Measurements from ENCODE around the gene MYO3B. TPM values are rescaled to one million over a fixed set of nuclear protein-coding genes. Genes with fewer than 3 reads are reported as not detected.

MYO3B gene
- total and polyA plus RNA-seq, 2 of the 8 experiments (the other 6 are each of a cell fraction or from before 2014, with no cell fraction given): 0.17 to 0.19 TPM

DNA sequence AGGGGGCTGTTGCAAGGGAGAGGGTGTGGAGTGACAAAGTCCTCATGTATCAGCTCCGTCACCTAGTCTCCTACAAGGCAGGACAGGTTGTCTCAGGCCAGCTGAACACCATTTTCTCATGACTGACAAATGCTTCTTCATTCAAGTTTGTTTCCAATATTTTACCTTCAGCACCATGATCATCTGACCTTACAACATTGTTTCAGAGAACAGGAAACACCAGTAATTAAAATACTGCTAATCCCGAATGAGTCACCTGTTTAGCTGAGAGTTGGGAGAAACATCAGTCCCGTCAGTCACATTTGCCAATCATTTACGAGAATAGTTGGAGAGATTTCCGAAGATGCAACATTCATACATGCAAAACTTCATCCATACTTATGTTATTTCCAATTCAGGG is 511.5 kb downstream of the MYO3B start (continued):
- TF ChIP-seq, protein P1, sequence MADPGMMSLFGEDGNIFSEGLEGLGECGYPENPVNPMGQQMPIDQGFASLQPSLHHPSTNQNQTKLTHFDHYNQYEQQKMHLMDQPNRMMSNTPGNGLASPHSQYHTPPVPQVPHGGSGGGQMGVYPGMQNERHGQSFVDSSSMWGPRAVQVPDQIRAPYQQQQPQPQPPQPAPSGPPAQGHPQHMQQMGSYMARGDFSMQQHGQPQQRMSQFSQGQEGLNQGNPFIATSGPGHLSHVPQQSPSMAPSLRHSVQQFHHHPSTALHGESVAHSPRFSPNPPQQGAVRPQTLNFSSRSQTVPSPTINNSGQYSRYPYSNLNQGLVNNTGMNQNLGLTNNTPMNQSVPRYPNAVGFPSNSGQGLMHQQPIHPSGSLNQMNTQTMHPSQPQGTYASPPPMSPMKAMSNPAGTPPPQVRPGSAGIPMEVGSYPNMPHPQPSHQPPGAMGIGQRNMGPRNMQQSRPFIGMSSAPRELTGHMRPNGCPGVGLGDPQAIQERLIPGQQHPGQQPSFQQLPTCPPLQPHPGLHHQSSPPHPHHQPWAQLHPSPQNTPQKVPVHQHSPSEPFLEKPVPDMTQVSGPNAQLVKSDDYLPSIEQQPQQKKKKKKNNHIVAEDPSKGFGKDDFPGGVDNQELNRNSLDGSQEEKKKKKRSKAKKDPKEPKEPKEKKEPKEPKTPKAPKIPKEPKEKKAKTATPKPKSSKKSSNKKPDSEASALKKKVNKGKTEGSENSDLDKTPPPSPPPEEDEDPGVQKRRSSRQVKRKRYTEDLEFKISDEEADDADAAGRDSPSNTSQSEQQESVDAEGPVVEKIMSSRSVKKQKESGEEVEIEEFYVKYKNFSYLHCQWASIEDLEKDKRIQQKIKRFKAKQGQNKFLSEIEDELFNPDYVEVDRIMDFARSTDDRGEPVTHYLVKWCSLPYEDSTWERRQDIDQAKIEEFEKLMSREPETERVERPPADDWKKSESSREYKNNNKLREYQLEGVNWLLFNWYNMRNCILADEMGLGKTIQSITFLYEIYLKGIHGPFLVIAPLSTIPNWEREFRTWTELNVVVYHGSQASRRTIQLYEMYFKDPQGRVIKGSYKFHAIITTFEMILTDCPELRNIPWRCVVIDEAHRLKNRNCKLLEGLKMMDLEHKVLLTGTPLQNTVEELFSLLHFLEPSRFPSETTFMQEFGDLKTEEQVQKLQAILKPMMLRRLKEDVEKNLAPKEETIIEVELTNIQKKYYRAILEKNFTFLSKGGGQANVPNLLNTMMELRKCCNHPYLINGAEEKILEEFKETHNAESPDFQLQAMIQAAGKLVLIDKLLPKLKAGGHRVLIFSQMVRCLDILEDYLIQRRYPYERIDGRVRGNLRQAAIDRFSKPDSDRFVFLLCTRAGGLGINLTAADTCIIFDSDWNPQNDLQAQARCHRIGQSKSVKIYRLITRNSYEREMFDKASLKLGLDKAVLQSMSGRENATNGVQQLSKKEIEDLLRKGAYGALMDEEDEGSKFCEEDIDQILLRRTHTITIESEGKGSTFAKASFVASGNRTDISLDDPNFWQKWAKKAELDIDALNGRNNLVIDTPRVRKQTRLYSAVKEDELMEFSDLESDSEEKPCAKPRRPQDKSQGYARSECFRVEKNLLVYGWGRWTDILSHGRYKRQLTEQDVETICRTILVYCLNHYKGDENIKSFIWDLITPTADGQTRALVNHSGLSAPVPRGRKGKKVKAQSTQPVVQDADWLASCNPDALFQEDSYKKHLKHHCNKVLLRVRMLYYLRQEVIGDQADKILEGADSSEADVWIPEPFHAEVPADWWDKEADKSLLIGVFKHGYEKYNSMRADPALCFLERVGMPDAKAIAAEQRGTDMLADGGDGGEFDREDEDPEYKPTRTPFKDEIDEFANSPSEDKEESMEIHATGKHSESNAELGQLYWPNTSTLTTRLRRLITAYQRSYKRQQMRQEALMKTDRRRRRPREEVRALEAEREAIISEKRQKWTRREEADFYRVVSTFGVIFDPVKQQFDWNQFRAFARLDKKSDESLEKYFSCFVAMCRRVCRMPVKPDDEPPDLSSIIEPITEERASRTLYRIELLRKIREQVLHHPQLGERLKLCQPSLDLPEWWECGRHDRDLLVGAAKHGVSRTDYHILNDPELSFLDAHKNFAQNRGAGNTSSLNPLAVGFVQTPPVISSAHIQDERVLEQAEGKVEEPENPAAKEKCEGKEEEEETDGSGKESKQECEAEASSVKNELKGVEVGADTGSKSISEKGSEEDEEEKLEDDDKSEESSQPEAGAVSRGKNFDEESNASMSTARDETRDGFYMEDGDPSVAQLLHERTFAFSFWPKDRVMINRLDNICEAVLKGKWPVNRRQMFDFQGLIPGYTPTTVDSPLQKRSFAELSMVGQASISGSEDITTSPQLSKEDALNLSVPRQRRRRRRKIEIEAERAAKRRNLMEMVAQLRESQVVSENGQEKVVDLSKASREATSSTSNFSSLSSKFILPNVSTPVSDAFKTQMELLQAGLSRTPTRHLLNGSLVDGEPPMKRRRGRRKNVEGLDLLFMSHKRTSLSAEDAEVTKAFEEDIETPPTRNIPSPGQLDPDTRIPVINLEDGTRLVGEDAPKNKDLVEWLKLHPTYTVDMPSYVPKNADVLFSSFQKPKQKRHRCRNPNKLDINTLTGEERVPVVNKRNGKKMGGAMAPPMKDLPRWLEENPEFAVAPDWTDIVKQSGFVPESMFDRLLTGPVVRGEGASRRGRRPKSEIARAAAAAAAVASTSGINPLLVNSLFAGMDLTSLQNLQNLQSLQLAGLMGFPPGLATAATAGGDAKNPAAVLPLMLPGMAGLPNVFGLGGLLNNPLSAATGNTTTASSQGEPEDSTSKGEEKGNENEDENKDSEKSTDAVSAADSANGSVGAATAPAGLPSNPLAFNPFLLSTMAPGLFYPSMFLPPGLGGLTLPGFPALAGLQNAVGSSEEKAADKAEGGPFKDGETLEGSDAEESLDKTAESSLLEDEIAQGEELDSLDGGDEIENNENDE (IDR thresholded peaks at IDR 0.05; ENCODE audit: insufficient replicate concordance, low read length): no peak
- TF ChIP-seq SP4 (IDR thresholded peaks at IDR 0.05; ENCODE audit: low read length): no peak
- TF ChIP-seq HDAC6 (IDR thresholded peaks at IDR 0.05; ENCODE audit: low read depth, low read length): no peak
- no peak for TF ChIP-seq SIRT6 (IDR thresholded peaks at IDR 0.05; ENCODE audit: low read length)
- TF ChIP-seq CREB1 (IDR thresholded peaks at IDR 0.05): no peak
- TF ChIP-seq, protein P2, sequence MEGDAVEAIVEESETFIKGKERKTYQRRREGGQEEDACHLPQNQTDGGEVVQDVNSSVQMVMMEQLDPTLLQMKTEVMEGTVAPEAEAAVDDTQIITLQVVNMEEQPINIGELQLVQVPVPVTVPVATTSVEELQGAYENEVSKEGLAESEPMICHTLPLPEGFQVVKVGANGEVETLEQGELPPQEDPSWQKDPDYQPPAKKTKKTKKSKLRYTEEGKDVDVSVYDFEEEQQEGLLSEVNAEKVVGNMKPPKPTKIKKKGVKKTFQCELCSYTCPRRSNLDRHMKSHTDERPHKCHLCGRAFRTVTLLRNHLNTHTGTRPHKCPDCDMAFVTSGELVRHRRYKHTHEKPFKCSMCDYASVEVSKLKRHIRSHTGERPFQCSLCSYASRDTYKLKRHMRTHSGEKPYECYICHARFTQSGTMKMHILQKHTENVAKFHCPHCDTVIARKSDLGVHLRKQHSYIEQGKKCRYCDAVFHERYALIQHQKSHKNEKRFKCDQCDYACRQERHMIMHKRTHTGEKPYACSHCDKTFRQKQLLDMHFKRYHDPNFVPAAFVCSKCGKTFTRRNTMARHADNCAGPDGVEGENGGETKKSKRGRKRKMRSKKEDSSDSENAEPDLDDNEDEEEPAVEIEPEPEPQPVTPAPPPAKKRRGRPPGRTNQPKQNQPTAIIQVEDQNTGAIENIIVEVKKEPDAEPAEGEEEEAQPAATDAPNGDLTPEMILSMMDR (IDR thresholded peaks at IDR 0.05; ENCODE audit: control extremely low read depth in 1 of 3, insufficient read depth in 1 of 3, low read depth in 1 of 3, low read length in 3 of 3): no peak
- TF ChIP-seq TAF7 (optimal IDR thresholded peaks at IDR 0.05; ENCODE audit: borderline replicate concordance, low read depth, low read length): no peak
